ENCODE data around the gene RGP1.

DNA sequence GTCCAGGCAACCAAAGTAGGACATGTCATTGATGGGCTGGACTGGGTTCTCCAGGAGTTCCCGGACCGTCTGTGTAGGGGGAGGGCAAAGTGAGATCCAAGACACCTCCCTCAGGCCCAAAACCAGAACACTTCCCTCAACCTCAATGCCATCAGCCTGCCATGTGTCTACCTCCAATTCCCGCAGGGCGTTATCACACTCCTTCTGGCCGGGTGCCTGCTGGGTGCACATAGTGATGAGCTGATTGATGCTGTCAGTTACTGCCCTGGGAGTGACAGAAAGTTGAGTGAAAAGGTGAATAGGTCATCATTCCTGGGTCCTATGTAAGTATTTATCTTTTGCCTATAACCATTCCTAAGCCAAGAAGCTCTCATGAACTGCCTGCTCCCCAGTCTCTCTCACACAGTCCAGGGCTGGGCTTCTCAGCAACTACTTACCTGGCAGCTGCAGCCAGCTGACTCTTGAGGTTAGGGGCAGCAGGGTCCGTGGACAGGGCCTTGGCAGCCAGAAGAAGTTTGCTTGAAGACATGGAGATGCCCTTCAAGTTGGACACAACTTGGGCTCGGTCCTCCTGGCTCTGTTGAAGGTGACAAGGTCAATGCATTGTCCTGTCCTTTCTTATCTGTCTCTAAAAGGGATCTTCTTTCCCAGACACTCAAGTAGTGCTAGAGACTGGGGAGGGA, 38.1 kb upstream of the RGP1 start:
- TF ChIP-seq, protein P1, sequence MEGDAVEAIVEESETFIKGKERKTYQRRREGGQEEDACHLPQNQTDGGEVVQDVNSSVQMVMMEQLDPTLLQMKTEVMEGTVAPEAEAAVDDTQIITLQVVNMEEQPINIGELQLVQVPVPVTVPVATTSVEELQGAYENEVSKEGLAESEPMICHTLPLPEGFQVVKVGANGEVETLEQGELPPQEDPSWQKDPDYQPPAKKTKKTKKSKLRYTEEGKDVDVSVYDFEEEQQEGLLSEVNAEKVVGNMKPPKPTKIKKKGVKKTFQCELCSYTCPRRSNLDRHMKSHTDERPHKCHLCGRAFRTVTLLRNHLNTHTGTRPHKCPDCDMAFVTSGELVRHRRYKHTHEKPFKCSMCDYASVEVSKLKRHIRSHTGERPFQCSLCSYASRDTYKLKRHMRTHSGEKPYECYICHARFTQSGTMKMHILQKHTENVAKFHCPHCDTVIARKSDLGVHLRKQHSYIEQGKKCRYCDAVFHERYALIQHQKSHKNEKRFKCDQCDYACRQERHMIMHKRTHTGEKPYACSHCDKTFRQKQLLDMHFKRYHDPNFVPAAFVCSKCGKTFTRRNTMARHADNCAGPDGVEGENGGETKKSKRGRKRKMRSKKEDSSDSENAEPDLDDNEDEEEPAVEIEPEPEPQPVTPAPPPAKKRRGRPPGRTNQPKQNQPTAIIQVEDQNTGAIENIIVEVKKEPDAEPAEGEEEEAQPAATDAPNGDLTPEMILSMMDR (conservative IDR thresholded peaks at IDR 0.05): no peak
- TF ChIP-seq EZH2 (IDR thresholded peaks at IDR 0.05; ENCODE audit: low read depth): no peak
